CD4-positive, alpha-beta T cell treated with Interleukin-12 subunit alpha and Interleukin-12 subunit beta, for 1 hour (primary cell): ENCODE measurements around the gene SMIM32.

Experiments used
- DNase-seq: peaks from one replicate; pipeline ENCODE4 v3.0.0-alpha.2; 2020

Gene SMIM32

GRCh38 chr5:136192526-136193321 is at the start of gene SMIM32:
SMIM32 (minus strand) TSS chr5:136193162; CDS start chr5:136192524, 638 bp downstream.
- no peak for DNase-seq

- DNase-seq = no peak
These were observed 49.6 kb upstream of the SMIM32 start for GRCh38 chr5:136242611-136243010.

- DNase-seq = no peak
These were observed 49.2 kb upstream of the SMIM32 start for GRCh38 chr5:136242136-136242535.

- DNase-seq = no peak
These were observed 47.9 kb upstream of the SMIM32 start for GRCh38 chr5:136240894-136241293.

- DNase-seq = no peak
These were observed 43.6 kb upstream of the SMIM32 start for GRCh38 chr5:136236479-136237083.

GRCh38 chr5:136235321-136235720 is 42.4 kb upstream of the SMIM32 start:
- DNase-seq = no peak

GRCh38 chr5:136232316-136232715 is 39.4 kb upstream of the SMIM32 start:
- DNase-seq = no peak

- DNase-seq = no peak
These were observed 37.2 kb upstream of the SMIM32 start for GRCh38 chr5:136230176-136230575.

- DNase-seq = no peak
These were observed 35.3 kb upstream of the SMIM32 start for GRCh38 chr5:136228136-136228757.

- DNase-seq = no peak
These were observed 33.4 kb upstream of the SMIM32 start for GRCh38 chr5:136226401-136226800.

- no peak for DNase-seq
These were observed 32.8 kb upstream of the SMIM32 start for GRCh38 chr5:136225796-136226195.

- no peak for DNase-seq
These were observed 29.7 kb upstream of the SMIM32 start for GRCh38 chr5:136222580-136223235.

- no peak for DNase-seq
These were observed 28.4 kb upstream of the SMIM32 start for GRCh38 chr5:136221340-136221739.

GRCh38 chr5:136216230-136216629 is 23.3 kb upstream of the SMIM32 start:
- no peak for DNase-seq

GRCh38 chr5:136215812-136216211 is 22.9 kb upstream of the SMIM32 start:
- no peak for DNase-seq

GRCh38 chr5:136213919-136214493 is 21.0 kb upstream of the SMIM32 start:
- no peak for DNase-seq

- DNase-seq = peak; percentile 40
These were observed 19.3 kb upstream of the SMIM32 start for GRCh38 chr5:136212252-136212721.

- no peak for DNase-seq
These were observed 18.5 kb upstream of the SMIM32 start for GRCh38 chr5:136211282-136212040.

GRCh38 chr5:136210259-136210658 is 17.3 kb upstream of the SMIM32 start:
- DNase-seq = no peak

GRCh38 chr5:136209346-136209910 is 16.5 kb upstream of the SMIM32 start:
- DNase-seq = no peak

GRCh38 chr5:136208916-136209315 is 16.0 kb upstream of the SMIM32 start:
- no peak for DNase-seq

GRCh38 chr5:136207631-136208030 is 14.7 kb upstream of the SMIM32 start:
- DNase-seq = no peak
